ENCODE results near the gene EYA3.
A peak's percentile ranks its signal among the peaks of the same experiment; 100 is the strongest.

EYA3 gene

GRCh38 chr1:28070725-28071593 lies 17.5 kb downstream of the EYA3 start:
- peaks cover 22% of the 10 kb centered on the region for H3K4me1 Mint-ChIP-seq (ENCODE audit: low read depth)

GRCh38 chr1:28067523-28068090 lies 20.8 kb downstream of the EYA3 start:
- no peaks in the 10 kb centered on the region for H3K27me3 Mint-ChIP-seq (ENCODE audit: low read depth)
- H3K4me3 Mint-ChIP-seq = no peak overlapping the region
- H3K9me3 Mint-ChIP-seq = no peaks in the 10 kb centered on the region

More at GRCh38 chr1:28070725-28071593, 17.5 kb downstream of the EYA3 start:
- H3K36me3 Mint-ChIP-seq (ENCODE audit: low read depth) = peaks cover 6% of the 10 kb centered on the region
- no peaks in the 10 kb centered on the region for H3K27me3 Mint-ChIP-seq (ENCODE audit: low read depth)
- H3K9me3 Mint-ChIP-seq = no peaks in the 10 kb centered on the region
- H3K27ac Mint-ChIP-seq = no peak overlapping the region
- H3K4me3 Mint-ChIP-seq = no peak overlapping the region

GRCh38 chr1:28066393-28067154 lies 21.8 kb downstream of the EYA3 start:
- H3K4me3 Mint-ChIP-seq = no peak overlapping the region
- no peak overlapping the region for H3K27ac Mint-ChIP-seq
- peaks cover 12% of the 10 kb centered on the region for H3K4me1 Mint-ChIP-seq (ENCODE audit: low read depth)
- peaks cover 6% of the 10 kb centered on the region for H3K36me3 Mint-ChIP-seq (ENCODE audit: low read depth)
- H3K27me3 Mint-ChIP-seq (ENCODE audit: low read depth) = no peaks in the 10 kb centered on the region
- H3K9me3 Mint-ChIP-seq = no peaks in the 10 kb centered on the region

More at GRCh38 chr1:28067523-28068090, 20.8 kb downstream of the EYA3 start:
- H3K4me1 Mint-ChIP-seq (ENCODE audit: low read depth) = peaks cover 15% of the 10 kb centered on the region
- no peak overlapping the region for H3K27ac Mint-ChIP-seq
- H3K36me3 Mint-ChIP-seq (ENCODE audit: low read depth) = peaks cover 6% of the 10 kb centered on the region

DNA sequence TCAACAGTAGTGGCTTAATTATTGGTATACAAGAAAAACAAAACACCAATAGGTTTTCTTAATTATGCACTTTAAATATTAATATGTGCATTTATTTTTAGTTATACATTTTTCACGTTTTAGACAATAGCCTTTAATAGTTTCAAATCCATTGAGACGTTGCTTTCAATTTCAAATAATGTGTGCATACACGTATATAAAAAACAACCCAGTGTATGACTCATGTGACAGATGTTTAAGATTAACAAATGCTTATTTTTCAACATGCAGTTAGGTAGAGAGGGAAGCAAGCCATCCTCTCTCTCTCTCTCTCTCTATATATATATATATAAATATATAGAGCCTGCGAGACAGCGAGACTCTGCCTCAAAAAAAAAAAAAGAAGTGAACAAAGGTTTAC lies 24.3 kb downstream of the EYA3 start:
- H3K27ac Mint-ChIP-seq = no peak overlapping the region
- H3K4me1 Mint-ChIP-seq (ENCODE audit: low read depth) = peaks cover 17% of the 10 kb centered on the region
- no peak overlapping the region for H3K4me3 Mint-ChIP-seq
- H3K9me3 Mint-ChIP-seq = no peaks in the 10 kb centered on the region
- peaks cover 3% of the 10 kb centered on the region for H3K36me3 Mint-ChIP-seq (ENCODE audit: low read depth)
- no peaks in the 10 kb centered on the region for H3K27me3 Mint-ChIP-seq (ENCODE audit: low read depth)

DNA sequence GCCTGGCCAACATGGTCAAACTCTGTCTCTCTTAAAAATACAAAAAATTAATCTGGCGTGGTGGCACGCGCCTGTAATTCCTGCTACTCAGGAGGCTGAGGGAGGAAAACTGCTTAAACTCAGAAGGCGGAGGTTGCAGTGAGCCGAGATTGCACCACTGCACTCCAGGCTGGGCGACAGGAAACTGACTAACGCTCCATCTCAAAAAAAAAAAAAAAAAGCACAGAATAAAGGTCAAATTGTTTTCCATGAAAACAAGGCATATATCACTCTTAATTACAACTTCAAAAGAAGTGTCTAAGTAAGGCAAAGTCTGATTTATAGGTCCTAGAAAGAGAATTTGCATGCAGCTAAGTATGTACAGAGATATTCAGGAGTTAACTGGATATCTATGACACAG lies 25.6 kb downstream of the EYA3 start:
- H3K27ac Mint-ChIP-seq = no peak overlapping the region
- no peak overlapping the region for H3K4me3 Mint-ChIP-seq
- H3K4me1 Mint-ChIP-seq (ENCODE audit: low read depth) = peaks cover 22% of the 10 kb centered on the region
- H3K9me3 Mint-ChIP-seq = no peaks in the 10 kb centered on the region
- H3K27me3 Mint-ChIP-seq (ENCODE audit: low read depth) = no peaks in the 10 kb centered on the region
- H3K36me3 Mint-ChIP-seq (ENCODE audit: low read depth) = peaks cover 5% of the 10 kb centered on the region

GRCh38 chr1:28058971-28059878 lies 29.2 kb downstream of the EYA3 start:
- H3K4me3 Mint-ChIP-seq = no peak overlapping the region
- no peaks in the 10 kb centered on the region for H3K9me3 Mint-ChIP-seq
- H3K27me3 Mint-ChIP-seq (ENCODE audit: low read depth) = no peaks in the 10 kb centered on the region
- peaks cover 33% of the 10 kb centered on the region for H3K4me1 Mint-ChIP-seq (ENCODE audit: low read depth)
- H3K27ac Mint-ChIP-seq = no peak overlapping the region
- peaks cover 19% of the 10 kb centered on the region for H3K36me3 Mint-ChIP-seq (ENCODE audit: low read depth)

DNA sequence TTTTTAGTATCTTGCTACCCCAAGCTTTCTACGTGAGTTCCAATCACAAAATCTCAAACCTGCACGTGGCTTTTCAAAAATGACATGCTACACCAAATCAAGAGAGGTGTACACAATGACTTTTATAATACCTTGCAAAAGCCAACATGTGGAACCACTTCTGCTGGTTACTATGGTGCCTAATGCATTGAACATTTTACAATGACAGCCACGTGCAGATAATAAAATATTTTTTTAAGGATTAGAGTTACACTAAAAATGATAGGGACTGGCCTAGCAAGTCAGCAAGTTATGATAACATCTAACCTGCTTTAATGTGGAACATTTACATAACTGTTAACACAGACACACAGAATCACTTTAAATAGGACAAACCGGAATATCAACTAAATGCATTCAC lies 30.2 kb downstream of the EYA3 start:
- Mint-ChIP-seq H3K9me3 (no peaks in the 10 kb centered on the region), H3K4me3 (no peak overlapping the region), H3K27me3 (ENCODE audit: low read depth) (no peaks in the 10 kb centered on the region), H3K36me3 (ENCODE audit: low read depth) (peaks cover 19% of the 10 kb centered on the region), H3K4me1 (ENCODE audit: low read depth) (peaks cover 30% of the 10 kb centered on the region), H3K27ac (no peak overlapping the region)

GRCh38 chr1:28056129-28056925 lies 32.1 kb downstream of the EYA3 start:
- Mint-ChIP-seq H3K4me3 (peak overlapping the region; percentile 21), H3K9me3 (no peaks in the 10 kb centered on the region), H3K27me3 (ENCODE audit: low read depth) (no peaks in the 10 kb centered on the region), H3K27ac (peak overlapping the region; percentile 73), H3K36me3 (ENCODE audit: low read depth) (peaks cover 19% of the 10 kb centered on the region), H3K4me1 (ENCODE audit: low read depth) (peaks cover 30% of the 10 kb centered on the region)

GRCh38 chr1:28050776-28051175 lies 37.6 kb downstream of the EYA3 start:
- H3K4me3 Mint-ChIP-seq = no peak overlapping the region
- H3K9me3 Mint-ChIP-seq = no peaks in the 10 kb centered on the region
- H3K27ac Mint-ChIP-seq = no peak overlapping the region
- peaks cover 7% of the 10 kb centered on the region for H3K4me1 Mint-ChIP-seq (ENCODE audit: low read depth)
- no peaks in the 10 kb centered on the region for H3K27me3 Mint-ChIP-seq (ENCODE audit: low read depth)
- H3K36me3 Mint-ChIP-seq (ENCODE audit: low read depth) = peaks cover 14% of the 10 kb centered on the region

GRCh38 chr1:28046716-28047115 lies 41.7 kb downstream of the EYA3 start:
- peaks cover 2% of the 10 kb centered on the region for H3K4me1 Mint-ChIP-seq (ENCODE audit: low read depth)
- H3K27ac Mint-ChIP-seq = no peak overlapping the region
- no peaks in the 10 kb centered on the region for H3K9me3 Mint-ChIP-seq
- no peaks in the 10 kb centered on the region for H3K27me3 Mint-ChIP-seq (ENCODE audit: low read depth)
- no peak overlapping the region for H3K4me3 Mint-ChIP-seq
- H3K36me3 Mint-ChIP-seq (ENCODE audit: low read depth) = peaks cover 14% of the 10 kb centered on the region

- Mint-ChIP-seq H3K36me3 (ENCODE audit: low read depth) (peaks cover 14% of the 10 kb centered on the region), H3K4me1 (ENCODE audit: low read depth) (peaks cover 2% of the 10 kb centered on the region), H3K4me3 (no peak overlapping the region), H3K9me3 (no peaks in the 10 kb centered on the region), H3K27me3 (ENCODE audit: low read depth) (no peaks in the 10 kb centered on the region), H3K27ac (no peak overlapping the region)
Measured at GRCh38 chr1:28045777-28046176, 42.6 kb downstream of the EYA3 start.

DNA sequence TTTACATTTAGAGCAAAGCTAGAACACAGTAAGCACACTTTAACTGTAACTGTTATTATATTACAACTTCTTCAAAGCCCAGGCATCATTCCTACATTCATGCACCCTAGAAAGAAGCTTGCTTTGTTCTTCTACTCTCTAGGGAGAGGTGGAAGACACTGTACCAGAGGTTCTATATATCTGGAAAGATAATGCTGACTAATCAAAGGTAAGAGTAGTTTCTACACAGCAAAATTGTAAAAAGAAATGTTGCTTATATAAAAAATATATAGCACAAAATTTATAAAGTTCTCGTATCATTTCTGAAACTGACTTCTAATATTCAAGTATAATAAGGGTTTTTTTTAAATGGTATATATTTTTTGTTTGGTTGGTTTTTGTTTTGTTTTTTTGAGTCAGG lies 44.0 kb downstream of the EYA3 start:
- Mint-ChIP-seq H3K4me1 (ENCODE audit: low read depth) (peaks cover 4% of the 10 kb centered on the region), H3K9me3 (no peaks in the 10 kb centered on the region), H3K27ac (no peak overlapping the region), H3K36me3 (ENCODE audit: low read depth) (peaks cover 22% of the 10 kb centered on the region), H3K4me3 (no peak overlapping the region), H3K27me3 (ENCODE audit: low read depth) (no peaks in the 10 kb centered on the region)

- no peak overlapping the region for H3K27ac Mint-ChIP-seq
- no peaks in the 10 kb centered on the region for H3K27me3 Mint-ChIP-seq (ENCODE audit: low read depth)
- no peak overlapping the region for H3K4me3 Mint-ChIP-seq
- peaks cover 4% of the 10 kb centered on the region for H3K4me1 Mint-ChIP-seq (ENCODE audit: low read depth)
- no peaks in the 10 kb centered on the region for H3K9me3 Mint-ChIP-seq
- peaks cover 30% of the 10 kb centered on the region for H3K36me3 Mint-ChIP-seq (ENCODE audit: low read depth)
Measured at GRCh38 chr1:28039341-28039740, 49.1 kb downstream of the EYA3 start.

Measured in T-helper 1 cell treated with Interleukin-12 subunit alpha and Interleukin-12 subunit beta and Interleukin-4 antibody, amounts not matched to agents 30 μg/mL and 1 μg/mL, for 36 hours (primary cell).